GM18870 (cell line): Measurements from ENCODE around the gene LPAR3.

Source experiments
- ATAC-seq: cut with Tn5 transposase; IDR thresholded peaks from one replicate; pipeline ENCODE4 v1.9.1; 2021; ENCODE audit warnings: moderate library complexity; ENCODE audit not compliant: unreplicated experiment

The LPAR3 gene

GRCh38 chr1:84780000-84780716 is 112.8 kb downstream of the LPAR3 start:
- ATAC-seq = no peak

GRCh38 chr1:84776639-84777038 is 116.4 kb downstream of the LPAR3 start:
- no peak for ATAC-seq

- ATAC-seq = no peak
These were observed 117.5 kb downstream of the LPAR3 start for GRCh38 chr1:84775535-84775920.

- no peak for ATAC-seq
These were observed 118.1 kb downstream of the LPAR3 start for GRCh38 chr1:84774669-84775534.

DNA sequence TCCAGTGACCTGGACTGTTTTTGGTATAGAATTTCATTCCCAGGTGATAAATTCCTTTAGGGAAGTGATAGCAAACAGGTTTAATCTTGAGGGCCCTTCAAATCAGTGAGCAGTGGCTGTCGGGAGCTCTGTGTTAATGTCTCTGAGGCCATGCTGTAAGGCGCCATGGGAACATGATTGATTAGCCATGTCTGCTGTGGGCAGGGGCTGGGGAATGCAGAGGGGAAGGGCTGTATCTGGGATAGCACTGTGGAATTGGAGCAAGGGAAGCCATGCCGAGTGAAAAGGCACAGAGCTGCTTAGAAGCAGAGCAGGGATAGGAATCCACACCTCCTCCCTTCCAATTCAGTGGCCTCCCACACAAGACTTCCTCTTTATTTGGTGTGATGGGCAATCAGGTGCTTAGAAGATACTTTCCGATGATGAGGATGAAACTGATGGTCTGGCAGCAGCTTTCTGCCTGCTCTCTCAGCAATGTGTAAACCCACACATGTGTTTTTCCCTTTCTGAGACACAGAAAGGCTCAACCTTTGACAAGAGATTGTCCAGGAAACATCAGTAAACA is 119.0 kb downstream of the LPAR3 start:
- ATAC-seq = no peak

DNA sequence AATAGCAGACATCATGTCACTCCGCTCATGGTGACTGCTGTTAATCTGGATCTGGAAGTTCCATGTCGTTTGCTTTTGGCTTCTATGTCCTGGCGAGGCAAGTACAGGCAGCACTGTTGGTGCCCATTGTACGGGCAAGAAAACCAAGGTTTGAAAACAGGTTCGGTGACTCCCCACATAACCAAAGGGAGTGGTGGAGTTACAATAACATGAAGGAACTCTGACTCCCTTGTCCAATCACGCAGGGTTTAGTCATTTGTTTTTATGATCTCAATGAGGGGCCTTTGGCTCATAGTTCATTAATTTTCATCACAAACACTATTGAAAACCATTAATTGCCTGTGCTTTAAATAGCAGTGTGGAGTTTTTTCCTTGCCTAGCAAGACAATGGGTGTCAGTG is 119.8 kb downstream of the LPAR3 start:
- no peak for ATAC-seq

DNA sequence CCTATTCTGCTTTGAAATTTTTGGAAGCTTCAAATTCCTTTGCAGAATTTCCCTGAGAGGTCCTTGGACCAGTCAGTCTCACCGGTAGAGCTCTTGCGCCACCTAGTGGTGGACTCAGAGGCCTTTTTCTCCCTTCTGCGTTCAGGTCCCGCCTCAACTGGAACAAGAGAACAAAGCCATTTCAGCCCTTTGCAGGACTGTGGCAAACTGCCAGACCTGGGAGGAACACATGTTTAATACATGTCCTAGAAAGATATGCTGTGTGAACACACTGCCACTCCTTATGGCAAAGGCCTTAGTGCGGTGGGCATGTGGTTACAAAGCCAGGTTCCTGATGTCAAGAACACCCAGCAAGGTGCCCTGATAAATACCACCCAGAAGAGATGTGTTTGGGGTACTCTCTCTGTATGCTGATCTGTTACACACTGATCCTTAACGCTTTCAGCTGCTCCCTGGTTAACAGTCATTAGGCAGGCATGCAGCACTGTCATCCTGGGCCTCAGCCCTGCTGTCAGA is 120.5 kb downstream of the LPAR3 start:
- no peak for ATAC-seq

GRCh38 chr1:84771895-84772294 is 121.1 kb downstream of the LPAR3 start:
- ATAC-seq = no peak

- no peak for ATAC-seq
These were observed 122.5 kb downstream of the LPAR3 start for GRCh38 chr1:84770481-84770880.

GRCh38 chr1:84769636-84770035 is 123.4 kb downstream of the LPAR3 start:
- ATAC-seq = no peak

DNA sequence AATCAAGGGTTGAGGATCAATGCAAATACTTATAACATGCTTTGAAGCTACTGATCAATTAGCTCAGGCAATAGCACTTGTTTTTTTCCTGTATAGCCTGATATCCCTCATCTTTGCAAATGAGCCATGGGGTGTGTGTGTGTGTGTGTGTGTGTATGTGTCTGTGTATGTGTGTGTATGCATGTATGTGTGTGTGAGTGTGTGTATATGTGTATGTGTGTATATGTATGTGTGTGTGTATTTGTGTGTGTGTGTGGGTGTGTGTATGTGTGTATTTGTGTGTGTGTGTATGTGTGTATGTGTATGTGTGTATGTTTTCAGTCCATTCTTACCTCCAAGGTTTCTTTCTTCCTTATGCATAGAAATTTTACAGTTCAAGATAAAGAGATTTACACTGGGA is 124.4 kb downstream of the LPAR3 start:
- ATAC-seq = no peak

- no peak for ATAC-seq
These were observed 128.9 kb downstream of the LPAR3 start for GRCh38 chr1:84763912-84764680.

GRCh38 chr1:84762664-84763063 is 130.3 kb downstream of the LPAR3 start:
- ATAC-seq = no peak
